Measurements from ENCODE around the gene OR11H7. TPM values are rescaled to one million over a fixed set of nuclear protein-coding genes. Genes with fewer than 3 reads are reported as not detected.

Gene OR11H7
- total RNA-seq, 1 experiment from 2014 or later: not detected

Other genes with a start within 250 kb of the OR11H7 start
- gene OR4Q2, start 226.8 kb upstream of the OR11H7 start, total RNA-seq (2014; rRNA removed): not detected in 2 replicates
- not detected in 2 replicates for gene OR4K14, start 209.7 kb upstream of the OR11H7 start, total RNA-seq (2014; rRNA removed)
- not detected in 2 replicates for gene OR4K13, start 192.9 kb upstream of the OR11H7 start, total RNA-seq (2014; rRNA removed)
- gene OR4L1, start 168.9 kb upstream of the OR11H7 start, total RNA-seq (2014; rRNA removed): not detected in 2 replicates
- not detected in 2 replicates for gene OR4K17, start 118.2 kb upstream of the OR11H7 start, total RNA-seq (2014; rRNA removed)
- not detected in 2 replicates for gene OR4N5, start 90.2 kb upstream of the OR11H7 start, total RNA-seq (2014; rRNA removed)
- gene OR11G2, start 38.1 kb upstream of the OR11H7 start, total RNA-seq (2014; rRNA removed): not detected in 2 replicates
- gene OR11H6, start 5.3 kb upstream of the OR11H7 start, total RNA-seq (2014; rRNA removed): not detected in 2 replicates
- not detected in 2 replicates for gene OR11H4, start 10.3 kb downstream of the OR11H7 start, total RNA-seq (2014; rRNA removed)
- gene TTC5, start 77.0 kb downstream of the OR11H7 start, total RNA-seq (2014; rRNA removed): 9.8 and 23.3 TPM in 2 replicates
- gene CCNB1IP1, start 104.3 kb downstream of the OR11H7 start, total RNA-seq (2014; rRNA removed): 32.8 and 35.0 TPM in 2 replicates
- gene PARP2, start 114.7 kb downstream of the OR11H7 start, total RNA-seq (2014; rRNA removed): 35.6 and 38.3 TPM in 2 replicates
- gene TEP1, start 184.5 kb downstream of the OR11H7 start, total RNA-seq (2014; rRNA removed): 8.9 and 11.7 TPM in 2 replicates
- gene KLHL33, start 207.2 kb downstream of the OR11H7 start, total RNA-seq (2014; rRNA removed): 0.17 TPM in 1 of 2 replicates, not detected in the other
- 57.7 and 64.1 TPM in 2 replicates for gene OSGEP, start 225.8 kb downstream of the OR11H7 start, total RNA-seq (2014; rRNA removed)
- gene APEX1, start 226.2 kb downstream of the OR11H7 start, total RNA-seq (2014; rRNA removed): 147 and 189 TPM in 2 replicates
- gene PIP4P1, start 232.5 kb downstream of the OR11H7 start, total RNA-seq (2014; rRNA removed): 32.9 and 35.2 TPM in 2 replicates
- gene PNP, start 240.4 kb downstream of the OR11H7 start, total RNA-seq (2014; rRNA removed): 108 and 118 TPM in 2 replicates

All from PC-3 (cell line).